Upper lobe of right lung (tissue), 1 donor: Measurements from ENCODE around the gene GOLGA5. TPM values are rescaled to one million over a fixed set of nuclear protein-coding genes. Genes with fewer than 3 reads are reported as not detected.

Source experiments
- ATAC-seq: fragments of 200-7000 bp; cut with Tn5 transposase; one replicate; pipeline ENCODE4 v1.9.1; 2020; ENCODE audit warnings: mild to moderate bottlenecking, moderate library complexity
- DNase-seq: peaks from one replicate; pipeline ENCODE4 v3.0.0-alpha.2; 2020
- H3K27ac ChIP-seq: fragments of 200-600 bp; one replicate; pipeline ENCODE4 v1.8.0; 2022
- H3K27me3 ChIP-seq: fragments of 200-600 bp; one replicate; pipeline ENCODE4 v1.8.0; 2022; ENCODE audit warnings: mild to moderate bottlenecking
- H3K36me3 ChIP-seq: fragments of 200-600 bp; one replicate; pipeline ENCODE4 v1.8.0; 2022
- H3K4me1 ChIP-seq: fragments of 200-600 bp; one replicate; pipeline ENCODE4 v1.8.0; 2022
- H3K4me3 ChIP-seq: fragments of 200-600 bp; one replicate; pipeline ENCODE4 v1.8.0; 2022; ENCODE audit warnings: mild to moderate bottlenecking
- H3K9me3 ChIP-seq: fragments of 200-600 bp; one replicate; pipeline ENCODE4 v1.8.0; 2022
- intact Hi-C: fragments of 100-400 bp; cut with DNase I; formaldehyde crosslinking; loops from one replicate; pipeline ENCODE4 v1.11.0; 2022
- total RNA-seq: library from RNA; stranded (reverse); fragmentation: NEBNext Ultra II Directional; extraction: Animal tissue kit (Norgen Biotek cat#: 25700); gene quantifications from one replicate; pipeline ENCODE4 v1.2.1, GENCODE V29; 2021
- TF ChIP-seq, protein P1 (sequence below): fragments of 200-600 bp; IDR thresholded peaks from one replicate; pipeline ENCODE4 v1.8.0; 2022; ENCODE audit warnings: antibody characterized with exemption
- donor health status: DM: no; HTN: yes; CAD: no; lungs with severe emphysema.

Gene GOLGA5
- total RNA-seq, 1 donor from 2014 or later, result 31.4 TPM

DNA sequence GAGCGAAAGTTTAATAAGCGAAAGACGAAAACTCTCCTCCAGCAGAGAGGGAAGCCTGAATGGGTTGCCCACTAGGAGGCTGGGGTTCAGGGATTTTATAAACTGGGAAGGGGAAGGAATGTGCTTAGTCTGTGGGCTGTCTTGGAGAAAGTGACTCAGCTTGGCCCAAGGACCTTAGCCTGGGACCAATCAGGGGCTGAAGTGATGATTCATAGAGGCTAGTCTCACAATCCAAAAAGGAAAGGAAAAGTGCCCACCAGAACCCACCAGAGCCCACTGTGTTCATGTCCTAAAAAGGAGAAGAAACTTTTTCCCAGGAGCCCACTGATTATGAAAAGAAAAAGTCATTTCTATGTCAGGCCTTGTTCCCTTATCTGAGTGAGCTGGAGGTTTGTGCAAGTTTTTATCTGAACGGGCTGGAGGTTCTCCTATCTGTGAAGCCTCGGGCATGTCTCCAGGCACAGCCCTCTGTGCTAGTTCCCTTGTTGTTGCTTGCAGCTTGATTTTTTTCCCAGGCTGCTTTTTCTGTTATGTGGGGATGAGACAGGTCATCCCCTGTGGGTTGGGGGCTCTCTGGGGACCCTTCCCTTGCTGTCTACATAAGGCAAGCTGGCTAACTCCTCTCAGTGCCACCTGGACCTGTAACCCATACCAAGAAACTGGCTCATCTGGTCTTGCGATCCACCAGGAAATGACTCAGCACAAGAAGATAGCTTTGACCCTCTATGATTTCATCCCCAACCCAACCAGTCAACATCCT lies 8.3 kb upstream of the GOLGA5 start:
- H3K27ac ChIP-seq, result no peak overlapping the region
- TF ChIP-seq, protein P1, sequence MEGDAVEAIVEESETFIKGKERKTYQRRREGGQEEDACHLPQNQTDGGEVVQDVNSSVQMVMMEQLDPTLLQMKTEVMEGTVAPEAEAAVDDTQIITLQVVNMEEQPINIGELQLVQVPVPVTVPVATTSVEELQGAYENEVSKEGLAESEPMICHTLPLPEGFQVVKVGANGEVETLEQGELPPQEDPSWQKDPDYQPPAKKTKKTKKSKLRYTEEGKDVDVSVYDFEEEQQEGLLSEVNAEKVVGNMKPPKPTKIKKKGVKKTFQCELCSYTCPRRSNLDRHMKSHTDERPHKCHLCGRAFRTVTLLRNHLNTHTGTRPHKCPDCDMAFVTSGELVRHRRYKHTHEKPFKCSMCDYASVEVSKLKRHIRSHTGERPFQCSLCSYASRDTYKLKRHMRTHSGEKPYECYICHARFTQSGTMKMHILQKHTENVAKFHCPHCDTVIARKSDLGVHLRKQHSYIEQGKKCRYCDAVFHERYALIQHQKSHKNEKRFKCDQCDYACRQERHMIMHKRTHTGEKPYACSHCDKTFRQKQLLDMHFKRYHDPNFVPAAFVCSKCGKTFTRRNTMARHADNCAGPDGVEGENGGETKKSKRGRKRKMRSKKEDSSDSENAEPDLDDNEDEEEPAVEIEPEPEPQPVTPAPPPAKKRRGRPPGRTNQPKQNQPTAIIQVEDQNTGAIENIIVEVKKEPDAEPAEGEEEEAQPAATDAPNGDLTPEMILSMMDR, result no peak
- no peak for DNase-seq
- no peak overlapping the region for H3K4me3 ChIP-seq
- intact Hi-C loops, result loop anchor here (10.0 kb wide), 1 partner anchor 71 kb away; no protein-coding TSS in a partner anchor
- H3K4me1 ChIP-seq, result no peaks in the 10 kb centered on the region
- peak; percentile 62 for ATAC-seq
- no peaks in the 10 kb centered on the region for H3K36me3 ChIP-seq
- no peaks in the 10 kb centered on the region for H3K27me3 ChIP-seq
- peaks cover 11% of the 10 kb centered on the region for H3K9me3 ChIP-seq

DNA sequence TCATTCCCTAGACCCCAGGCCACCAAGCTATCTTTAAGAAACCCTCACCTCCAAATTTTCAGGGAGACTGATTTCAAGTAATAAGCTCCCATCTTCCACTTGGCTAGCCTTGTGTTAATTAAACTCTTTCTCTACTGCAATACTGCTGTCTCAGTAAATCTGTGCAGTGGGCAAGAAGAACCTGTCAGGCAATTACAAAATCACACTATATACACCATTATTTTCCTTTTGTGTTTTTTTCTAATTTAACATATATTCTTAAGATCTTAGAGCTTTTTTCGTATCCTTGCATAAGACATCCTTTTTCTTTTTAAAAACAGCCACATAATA lies 7.7 kb upstream of the GOLGA5 start:
- no peak overlapping the region for H3K4me3 ChIP-seq
- intact Hi-C loops, result loop anchor here (10.0 kb wide), 1 partner anchor 72 kb away; no protein-coding TSS in a partner anchor
- H3K36me3 ChIP-seq, result no peaks in the 10 kb centered on the region
- no peaks in the 10 kb centered on the region for H3K27me3 ChIP-seq
- H3K27ac ChIP-seq, result no peak overlapping the region
- DNase-seq, result no peak
- H3K4me1 ChIP-seq, result no peaks in the 10 kb centered on the region
- no peak for ATAC-seq
- H3K9me3 ChIP-seq, result peaks cover 11% of the 10 kb centered on the region
- TF ChIP-seq, protein P1, result no peak

DNA sequence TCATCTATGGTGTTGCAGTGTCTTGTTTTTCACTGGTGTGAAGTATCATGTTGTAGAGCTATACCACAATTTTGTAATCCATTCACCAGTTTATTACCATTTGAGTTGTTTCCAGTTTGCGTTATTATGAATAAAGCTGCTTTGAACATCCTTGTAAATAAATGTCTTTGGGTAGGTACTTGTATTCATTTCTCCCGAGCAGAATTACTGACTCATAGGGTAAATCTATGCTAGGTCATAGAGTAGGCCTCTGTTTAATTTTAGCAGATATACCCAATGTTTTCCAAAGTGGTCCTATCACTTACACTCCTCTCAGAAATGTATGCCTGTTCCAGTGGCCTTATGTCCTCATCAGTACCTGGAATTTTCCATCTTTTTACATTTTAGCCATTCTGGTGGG lies 6.6 kb upstream of the GOLGA5 start:
- intact Hi-C loops, result loop anchor here (10.0 kb wide), 1 partner anchor 73 kb away; no protein-coding TSS in a partner anchor
- no peak for ATAC-seq

DNA sequence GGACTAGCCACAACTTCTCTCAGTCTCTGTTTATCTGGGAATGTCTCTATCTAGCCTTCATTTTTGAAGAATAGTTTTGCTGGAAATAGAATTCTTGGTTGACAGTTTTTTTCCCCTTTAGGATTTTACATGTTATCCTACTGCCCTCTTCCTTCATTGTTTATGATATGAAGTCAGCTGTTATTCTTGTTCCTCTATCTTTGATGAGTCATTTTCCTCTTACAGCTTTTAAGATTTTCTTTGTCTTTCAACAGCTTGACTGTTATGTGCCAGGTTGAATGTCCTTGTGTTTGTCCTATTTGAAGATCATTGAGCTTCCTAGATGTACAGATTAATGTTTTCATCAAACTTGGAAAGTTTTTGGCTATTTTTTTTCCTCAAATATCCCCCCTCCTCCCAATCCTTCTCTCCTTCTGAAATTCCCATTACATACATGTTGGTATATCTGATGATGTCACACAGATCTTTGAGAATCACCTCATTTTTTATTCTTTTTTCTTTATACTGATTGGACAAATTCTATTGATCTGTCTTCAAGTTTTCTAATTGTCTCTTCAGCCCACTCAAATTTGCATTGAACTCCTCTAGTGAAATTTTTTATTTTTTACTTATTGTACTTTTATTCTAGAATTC lies 4.5 kb upstream of the GOLGA5 start:
- Histone ChIP-seq H3K27ac (no peak overlapping the region), H3K4me3 (no peak overlapping the region), H3K9me3 (peaks cover 11% of the 10 kb centered on the region), H3K36me3 (no peaks in the 10 kb centered on the region), H3K4me1 (peaks cover 4% of the 10 kb centered on the region), H3K27me3 (no peaks in the 10 kb centered on the region)
- no peak for DNase-seq
- intact Hi-C loops, result loop anchor here (10.0 kb wide), 1 partner anchor 75 kb away; no protein-coding TSS in a partner anchor
- ATAC-seq, result no peak
- TF ChIP-seq, protein P1, result no peak

More for the DNA sequence above, 6.6 kb upstream of the GOLGA5 start:
- no peaks in the 10 kb centered on the region for H3K27me3 ChIP-seq
- H3K36me3 ChIP-seq, result no peaks in the 10 kb centered on the region
- peaks cover 11% of the 10 kb centered on the region for H3K9me3 ChIP-seq
- H3K4me3 ChIP-seq, result no peak overlapping the region
- TF ChIP-seq, protein P1, result no peak
- H3K4me1 ChIP-seq, result no peaks in the 10 kb centered on the region
- no peak overlapping the region for H3K27ac ChIP-seq
- no peak for DNase-seq

DNA sequence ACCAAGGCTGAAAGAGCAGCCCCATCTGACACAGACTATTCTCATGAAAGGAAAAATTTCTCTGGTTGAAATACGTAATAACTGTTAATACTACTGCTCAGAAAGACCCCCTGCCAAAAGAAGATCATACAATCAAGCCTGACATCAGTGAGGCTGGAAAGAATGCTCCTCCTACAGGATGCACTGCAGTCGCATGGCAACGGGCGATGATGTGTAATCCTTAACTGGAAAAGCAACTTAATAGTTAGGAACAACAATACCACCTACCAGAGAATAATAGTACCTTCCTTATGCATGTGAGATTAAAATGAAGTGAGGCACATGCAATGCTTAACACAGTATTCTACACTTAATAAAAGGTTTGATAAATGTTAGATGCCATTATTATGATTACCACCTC lies 1.2 kb upstream of the GOLGA5 start:
- H3K4me1 ChIP-seq, result peaks cover 22% of the 10 kb centered on the region
- peaks cover 11% of the 10 kb centered on the region for H3K9me3 ChIP-seq
- ATAC-seq, result no peak
- H3K27me3 ChIP-seq, result no peaks in the 10 kb centered on the region
- intact Hi-C loops, result no loop called here
- H3K36me3 ChIP-seq, result peaks cover 7% of the 10 kb centered on the region
- no peak overlapping the region for H3K27ac ChIP-seq
- H3K4me3 ChIP-seq, result no peak overlapping the region
- TF ChIP-seq, protein P1, result no peak
- no peak for DNase-seq
